HG03571 (cell line): ENCODE measurements around the gene ZNF791.
A peak's percentile ranks its signal among the peaks of the same experiment; 100 is the strongest.
"Not testable (repeated sequence)": the region's sequence is repeated elsewhere in the genome, so short reads cannot be mapped to it uniquely, and the experiment has no call there.

Source experiments
- ATAC-seq: cut with Tn5 transposase; IDR thresholded peaks from one replicate; pipeline ENCODE4 v1.9.1; 2021; ENCODE audit not compliant: unreplicated experiment

Gene ZNF791

GRCh38 chr19:12665671-12666264 is 55.0 kb downstream of the ZNF791 start:
- no peak for ATAC-seq

GRCh38 chr19:12666265-12667048 is 55.7 kb downstream of the ZNF791 start, which contains the start of the genes MAN2B1 and WDR83:
MAN2B1 (minus strand) TSS chr19:12666742; CDS start chr19:12666701, 41 bp downstream.
WDR83 (plus strand) TSS chr19:12666807; CDS start chr19:12669791, 2,984 bp downstream.
- no peak for ATAC-seq

- ATAC-seq = no peak
These were observed 57.1 kb downstream of the ZNF791 start for GRCh38 chr19:12667731-12668302.

GRCh38 chr19:12668346-12668745 is 57.6 kb downstream of the ZNF791 start:
- ATAC-seq = no peak

- ATAC-seq = no peak
These were observed 58.2 kb downstream of the ZNF791 start for GRCh38 chr19:12668932-12669269.

- ATAC-seq = no peak
These were observed 58.8 kb downstream of the ZNF791 start for GRCh38 chr19:12669270-12670158.

- no peak for ATAC-seq
These were observed 59.6 kb downstream of the ZNF791 start for GRCh38 chr19:12670159-12670928.

GRCh38 chr19:12672744-12673143 is 62.0 kb downstream of the ZNF791 start:
- ATAC-seq = no peak

GRCh38 chr19:12675399-12675798 is 64.7 kb downstream of the ZNF791 start:
- no peak for ATAC-seq

- no peak for ATAC-seq
These were observed 65.2 kb downstream of the ZNF791 start for GRCh38 chr19:12675940-12676339.

GRCh38 chr19:12676384-12676792 is 65.7 kb downstream of the ZNF791 start:
- ATAC-seq = no peak

GRCh38 chr19:12676928-12677327 is 66.2 kb downstream of the ZNF791 start:
- ATAC-seq = no peak

GRCh38 chr19:12678039-12678438 is 67.3 kb downstream of the ZNF791 start:
- ATAC-seq = not testable (repeated sequence)

GRCh38 chr19:12680034-12680433 is 69.3 kb downstream of the ZNF791 start:
- no peak for ATAC-seq

- peak; percentile 68 for ATAC-seq
These were observed 70.6 kb downstream of the ZNF791 start, which contains the start of gene DHPS for GRCh38 chr19:12681074-12681987. DHPS (minus strand) TSS chr19:12681880; CDS start chr19:12681766, 114 bp downstream.
